HG02642 (cell line): ENCODE measurements around the gene KRT8.
"Not testable (repeated sequence)": the region's sequence is repeated elsewhere in the genome, so short reads cannot be mapped to it uniquely, and the experiment has no call there.

Experiments used
- ATAC-seq: cut with Tn5 transposase; IDR thresholded peaks from one replicate; pipeline ENCODE4 v1.9.1; 2021; ENCODE audit warnings: mild to moderate bottlenecking; ENCODE audit not compliant: unreplicated experiment, poor library complexity

The KRT8 gene

GRCh38 chr12:52904509-52905300 lies at the start of gene KRT8:
TSS of gene KRT8 (minus strand) at chr12:52905076. CDS start at chr12:52904981, 95 bp downstream.
- not testable (repeated sequence) for ATAC-seq

GRCh38 chr12:52953181-52953841 lies 48.4 kb upstream of the KRT8 start:
- no peak for ATAC-seq

- no peak for ATAC-seq
Measured at GRCh38 chr12:52952076-52952801, 47.4 kb upstream of the KRT8 start.

GRCh38 chr12:52951640-52952039 lies 46.8 kb upstream of the KRT8 start:
- ATAC-seq: no peak

GRCh38 chr12:52951126-52951525 lies 46.2 kb upstream of the KRT8 start:
- no peak for ATAC-seq

- ATAC-seq: no peak
Measured at GRCh38 chr12:52950553-52950952, 45.7 kb upstream of the KRT8 start.

GRCh38 chr12:52949413-52950331 lies 44.8 kb upstream of the KRT8 start:
- ATAC-seq: no peak

- ATAC-seq: no peak
Measured at GRCh38 chr12:52947738-52948423, 43.0 kb upstream of the KRT8 start.

- no peak for ATAC-seq
Measured at GRCh38 chr12:52946797-52947547, 42.1 kb upstream of the KRT8 start.

- no peak for ATAC-seq
Measured at GRCh38 chr12:52946334-52946733, 41.5 kb upstream of the KRT8 start.

GRCh38 chr12:52945389-52946232 lies 40.7 kb upstream of the KRT8 start:
- ATAC-seq: no peak

GRCh38 chr12:52944683-52945388 lies 40.0 kb upstream of the KRT8 start:
- ATAC-seq: no peak

- no peak for ATAC-seq
Measured at GRCh38 chr12:52942901-52943181, 38.0 kb upstream of the KRT8 start.

GRCh38 chr12:52942066-52942900 lies 37.4 kb upstream of the KRT8 start:
- no peak for ATAC-seq

- ATAC-seq: no peak
Measured at GRCh38 chr12:52929538-52929937, 24.7 kb upstream of the KRT8 start.

- no peak for ATAC-seq
Measured at GRCh38 chr12:52927964-52928363, 23.1 kb upstream of the KRT8 start.
